HG03025 (cell line): Measurements from ENCODE around the gene RPL5.
"Not testable (repeated sequence)": the region's sequence is repeated elsewhere in the genome, so short reads cannot be mapped to it uniquely, and the experiment has no call there.

Source experiments
- ATAC-seq: cut with Tn5 transposase; IDR thresholded peaks from one replicate; pipeline ENCODE4 v1.9.1; 2021; ENCODE audit warnings: mild to moderate bottlenecking, moderate library complexity; ENCODE audit not compliant: unreplicated experiment, low FRiP score

Gene RPL5

DNA sequence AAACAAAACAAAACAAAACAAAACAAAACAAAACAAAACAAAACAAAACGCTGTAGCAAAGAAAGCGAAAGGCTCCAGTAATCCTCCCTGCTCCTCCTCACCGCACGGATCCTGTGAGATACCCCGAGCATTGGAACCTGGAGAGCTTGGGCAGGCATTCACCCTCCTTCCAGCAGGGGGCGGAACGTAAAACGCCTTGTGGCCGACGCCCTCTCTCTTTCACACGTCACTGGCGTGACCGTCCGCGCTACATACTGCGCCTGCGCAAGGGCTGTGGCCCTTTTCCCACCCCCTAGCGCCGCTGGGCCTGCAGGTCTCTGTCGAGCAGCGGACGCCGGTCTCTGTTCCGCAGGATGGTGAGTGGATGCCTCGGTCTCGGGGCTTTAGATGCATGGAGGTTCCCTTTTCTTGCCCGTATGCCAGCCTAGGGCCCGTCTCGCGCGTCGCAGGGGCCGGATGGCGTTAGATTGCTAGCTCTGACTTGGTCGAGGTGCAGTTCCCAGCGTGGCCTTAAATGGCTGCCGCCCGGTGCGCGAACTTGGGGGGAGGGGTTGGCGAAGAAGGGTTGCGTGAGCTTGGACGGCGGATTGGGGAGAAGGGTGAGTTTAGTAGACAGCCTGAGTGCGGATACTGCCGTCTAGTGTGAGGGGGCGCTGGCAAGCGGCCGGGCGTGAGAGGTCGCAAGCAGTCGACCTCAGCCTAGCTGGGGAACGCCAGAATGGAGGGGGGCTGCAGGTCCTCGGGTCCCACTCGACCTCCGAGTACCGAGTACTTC is at the start of gene RPL5:
Gene RPL5, plus strand, starts transcription at position 279 of the 775 bp plus-strand sequence. Its CDS starts 75 bp downstream, at position 354.
- peak; percentile 97 for ATAC-seq

DNA sequence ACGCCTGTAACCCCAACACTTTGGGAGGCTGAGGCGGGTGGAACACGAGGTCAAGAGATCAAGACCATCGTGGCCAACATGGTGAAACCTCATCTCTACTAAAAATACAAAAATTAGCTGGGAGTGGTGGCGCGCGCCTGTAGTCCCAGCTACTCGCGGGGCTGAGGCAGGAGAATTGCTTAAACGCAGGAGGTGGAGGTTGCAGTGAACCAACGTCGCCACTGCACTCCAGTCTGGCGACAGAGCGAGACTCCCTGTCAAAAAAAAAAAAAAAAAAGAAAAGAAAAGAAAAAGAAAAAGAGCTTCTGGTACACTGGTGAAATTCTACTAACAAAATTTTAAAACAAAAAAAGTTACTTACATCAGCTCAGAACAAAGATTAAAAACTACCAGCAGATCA is 48.3 kb upstream of the RPL5 start:
- ATAC-seq: not testable (repeated sequence)

DNA sequence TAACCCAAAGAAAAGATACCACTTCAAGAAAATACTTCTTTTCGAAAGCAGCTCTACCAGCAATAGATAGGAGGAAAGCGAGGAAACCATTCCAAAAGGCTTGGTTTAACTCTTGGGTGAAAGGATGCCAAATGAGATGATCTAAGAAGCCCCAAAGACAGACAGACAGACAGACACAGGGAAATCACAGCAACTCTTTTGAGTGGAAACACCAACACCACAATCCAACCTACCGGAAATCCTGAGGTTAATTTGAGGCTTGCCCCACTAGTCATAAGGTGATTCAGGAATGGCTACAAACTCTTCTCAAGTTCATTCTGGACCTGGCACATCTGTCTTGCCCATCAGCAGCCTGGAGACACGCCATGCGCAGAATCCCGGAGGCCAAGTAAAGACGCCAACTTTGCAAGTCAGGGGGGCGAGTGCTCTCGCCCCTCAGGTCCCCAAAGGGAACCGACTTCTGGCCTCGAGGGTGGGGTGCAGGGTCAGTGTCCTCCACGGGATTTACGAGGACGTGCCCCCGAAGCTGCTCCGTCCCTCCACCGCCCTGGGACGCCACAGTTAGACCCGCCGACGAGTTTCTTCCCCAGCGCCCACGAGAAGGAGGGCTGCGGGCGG is 47.7 kb upstream of the RPL5 start:
- peak; percentile 4 for ATAC-seq

DNA sequence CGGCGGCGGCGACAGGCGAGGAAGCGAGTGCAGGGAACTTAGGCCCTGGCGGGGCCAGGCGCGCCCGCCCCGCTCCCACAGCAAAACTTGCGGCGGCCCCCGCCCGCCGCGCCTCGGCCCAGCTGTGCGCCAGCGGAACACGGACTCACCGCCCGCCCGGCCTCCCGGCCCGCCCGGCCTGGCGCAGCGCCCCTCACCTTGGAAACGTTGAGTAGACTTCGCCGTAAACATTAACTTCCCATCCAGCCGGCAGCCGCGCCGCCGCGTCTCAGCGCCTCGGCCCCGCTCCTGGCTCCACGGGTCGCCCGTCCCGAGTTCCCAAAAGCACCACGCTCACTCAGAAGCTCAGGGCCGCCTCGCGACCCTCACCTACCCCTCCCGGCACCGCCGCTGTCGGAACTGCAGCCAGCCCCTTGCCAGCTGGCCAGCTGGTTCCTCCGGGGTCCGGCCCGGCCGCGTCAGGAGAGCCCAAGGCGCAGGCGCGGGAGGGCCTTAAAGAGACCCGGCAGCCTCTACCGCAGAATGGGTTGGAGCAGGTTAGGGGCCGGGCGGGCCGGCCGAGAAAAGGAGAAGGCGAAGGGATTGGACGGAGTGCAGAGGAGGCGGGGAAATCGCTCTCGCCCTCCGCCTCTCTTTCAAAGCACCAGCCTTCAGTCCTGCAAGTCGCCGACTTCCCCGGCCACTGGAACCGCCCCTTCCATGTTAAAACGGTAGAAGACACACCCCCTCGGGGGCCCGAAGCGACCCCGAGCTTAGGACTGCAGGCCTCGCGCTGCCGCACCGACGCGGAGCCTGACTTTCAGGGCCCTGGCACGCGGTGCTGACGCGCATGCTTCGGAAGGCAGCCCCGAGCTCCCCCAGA is 47.0 kb upstream of the RPL5 start, which contains the start of gene EVI5:
Gene EVI5, minus strand, starts transcription at position 470 of the 862 bp plus-strand sequence. CDS start 48,562 bp downstream, outside the sequence.
- peak; percentile 96 for ATAC-seq

DNA sequence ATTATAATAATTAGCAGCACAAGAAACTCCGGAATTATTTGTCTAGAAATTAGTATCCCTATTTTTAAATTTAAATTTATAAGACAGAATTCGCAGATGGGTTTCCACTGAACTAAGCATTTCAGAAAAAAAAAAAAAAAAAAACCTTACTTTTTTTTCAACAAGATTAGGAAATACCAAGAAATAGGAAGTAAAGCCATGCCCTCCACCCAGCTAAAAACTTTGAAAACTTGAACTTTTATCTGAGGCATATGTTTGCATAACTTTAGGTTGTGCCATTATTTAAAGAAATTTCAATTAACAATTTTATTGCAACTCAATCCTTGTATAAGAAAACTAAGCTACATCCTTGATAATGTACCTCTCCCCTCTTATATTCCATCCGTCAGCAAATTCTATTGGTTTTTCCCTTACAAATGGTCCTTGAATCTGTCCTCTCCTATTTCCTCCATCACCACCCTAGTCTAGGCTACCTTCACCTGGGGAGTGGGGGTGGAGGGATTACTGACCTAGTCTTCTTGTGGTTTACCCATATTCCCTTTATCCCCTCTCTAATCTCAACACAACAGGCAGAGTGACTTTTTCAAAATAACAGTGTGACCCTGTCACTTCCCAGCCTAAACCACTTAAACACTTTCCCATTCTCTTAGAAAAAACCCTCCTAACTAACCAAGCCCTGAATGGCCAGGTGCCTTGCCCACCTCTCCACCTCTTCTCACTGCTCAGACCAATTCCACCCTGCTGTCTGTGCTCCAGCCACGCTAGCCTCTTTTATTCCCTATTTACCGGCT is 45.5 kb upstream of the RPL5 start:
- ATAC-seq: no peak

DNA sequence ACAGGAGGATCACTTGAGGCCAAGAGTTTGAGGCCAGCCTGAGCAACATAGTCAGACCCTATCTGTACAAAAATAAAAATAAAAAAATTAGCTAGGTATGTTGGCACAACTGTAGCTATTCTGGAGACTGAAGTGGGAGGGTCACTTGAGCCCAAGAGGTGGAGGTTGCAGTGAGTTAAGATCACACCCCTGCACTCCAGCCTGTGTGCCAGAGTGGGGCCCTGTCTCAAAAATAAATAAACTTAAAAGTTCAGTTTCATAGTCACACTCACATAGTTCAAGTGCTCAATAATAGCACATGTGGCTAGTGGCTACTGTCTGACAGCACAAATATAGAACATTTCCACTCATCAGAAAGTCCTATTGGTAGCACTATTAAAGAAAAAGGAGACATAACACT is 41.8 kb upstream of the RPL5 start:
- no peak for ATAC-seq

DNA sequence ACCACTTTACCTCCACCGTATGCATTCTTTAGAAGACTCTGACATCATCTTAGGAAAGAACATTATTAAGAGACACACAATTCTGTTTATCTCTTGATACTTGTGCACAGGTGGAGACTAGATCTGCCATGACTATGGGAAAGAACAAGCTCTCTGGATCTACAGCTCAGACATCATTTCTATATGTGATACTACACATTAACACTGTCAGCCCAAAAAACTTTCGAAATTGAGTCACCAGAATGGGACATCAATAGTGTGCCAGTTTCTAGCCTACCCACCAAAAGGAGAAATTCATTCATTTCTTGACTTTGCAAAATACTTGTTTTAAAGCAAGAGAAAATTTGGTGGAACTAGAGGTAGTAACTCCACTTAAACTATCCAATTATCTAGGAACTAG is 41.0 kb upstream of the RPL5 start:
- ATAC-seq: no peak

DNA sequence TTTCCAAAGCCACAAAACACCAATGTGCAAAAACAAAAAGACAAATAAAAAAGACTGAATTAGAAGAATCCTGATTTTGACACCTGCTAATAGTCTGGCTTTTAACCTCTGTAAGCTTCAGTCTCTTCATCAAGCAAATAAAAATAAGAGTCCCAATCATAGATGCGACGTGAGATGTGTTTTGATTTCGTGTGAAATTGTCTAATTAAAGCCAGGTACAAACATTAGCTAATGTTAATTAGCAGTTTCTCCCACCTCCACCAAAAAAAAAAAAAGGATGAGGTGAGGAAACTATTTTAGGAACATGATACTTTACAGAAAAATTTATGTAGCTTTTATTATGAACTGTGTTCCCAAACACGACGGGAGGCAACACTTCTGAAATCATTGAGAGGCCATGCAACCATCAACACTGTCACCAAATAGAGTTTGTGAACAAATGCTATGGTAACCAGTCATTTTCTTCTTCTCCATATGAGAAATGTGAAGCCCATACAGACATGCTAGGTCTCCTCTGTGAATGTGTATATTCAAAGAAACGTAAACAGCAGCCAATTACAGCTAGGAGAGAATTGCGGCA is 40.3 kb upstream of the RPL5 start:
- no peak for ATAC-seq

DNA sequence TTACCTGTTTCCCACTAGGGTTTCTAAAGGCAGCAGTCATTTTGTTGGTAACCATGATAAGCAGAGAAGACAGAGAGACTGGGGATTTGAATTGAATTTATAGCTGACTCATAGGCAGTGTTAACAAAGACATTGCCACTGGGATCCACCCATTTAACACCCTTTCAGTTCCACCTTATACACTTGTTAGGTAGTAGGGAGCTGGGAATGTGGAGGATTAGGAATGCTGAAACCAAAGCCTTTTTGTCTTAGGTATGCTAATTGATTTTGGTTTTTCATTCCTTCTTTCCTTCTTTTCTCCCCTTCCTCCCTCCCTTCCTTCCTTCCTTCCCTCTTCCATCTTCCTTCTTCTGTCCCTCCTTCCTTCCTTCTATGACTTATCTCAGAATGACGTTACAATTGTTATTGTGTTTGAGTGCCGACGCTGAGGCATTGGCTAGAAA is 39.5 kb upstream of the RPL5 start:
- ATAC-seq: no peak

DNA sequence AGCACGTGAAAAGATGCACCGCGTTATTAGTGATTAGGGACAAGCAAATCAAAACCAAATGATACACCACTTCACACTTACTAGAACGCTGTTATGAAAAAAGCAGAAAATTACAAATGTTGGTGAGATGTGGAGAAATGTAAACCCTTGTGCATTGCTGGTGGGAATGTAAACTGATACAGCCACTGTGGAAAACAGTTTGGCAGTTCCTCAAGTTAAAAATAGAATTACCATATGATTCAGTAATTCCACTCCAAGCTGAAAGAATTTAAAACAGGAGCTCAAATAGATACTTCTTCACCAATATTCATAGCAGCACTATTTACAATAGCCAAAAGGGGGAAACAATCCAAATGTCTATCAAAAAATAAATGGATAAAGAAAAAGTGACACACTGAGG is 36.7 kb upstream of the RPL5 start:
- ATAC-seq: no peak

DNA sequence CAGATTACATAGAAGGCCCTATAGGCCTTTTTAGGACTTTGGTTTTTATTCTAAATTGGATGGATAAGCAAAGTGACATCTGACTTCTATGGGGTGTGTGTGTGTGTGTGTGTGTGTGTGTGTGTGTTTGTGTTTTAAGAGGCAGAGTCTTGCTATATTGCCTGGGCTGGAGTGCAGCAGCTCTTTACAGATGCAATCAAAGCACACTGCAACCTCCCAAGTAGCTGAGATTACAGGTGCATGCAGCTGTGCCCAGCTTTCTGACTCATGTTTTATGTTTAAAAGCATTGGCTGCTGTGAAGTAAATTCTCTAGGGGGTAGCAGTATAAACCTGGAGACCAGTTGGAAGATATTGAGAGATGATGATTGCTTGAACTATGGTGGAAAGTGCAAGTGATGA is 34.5 kb upstream of the RPL5 start:
- ATAC-seq: no peak

DNA sequence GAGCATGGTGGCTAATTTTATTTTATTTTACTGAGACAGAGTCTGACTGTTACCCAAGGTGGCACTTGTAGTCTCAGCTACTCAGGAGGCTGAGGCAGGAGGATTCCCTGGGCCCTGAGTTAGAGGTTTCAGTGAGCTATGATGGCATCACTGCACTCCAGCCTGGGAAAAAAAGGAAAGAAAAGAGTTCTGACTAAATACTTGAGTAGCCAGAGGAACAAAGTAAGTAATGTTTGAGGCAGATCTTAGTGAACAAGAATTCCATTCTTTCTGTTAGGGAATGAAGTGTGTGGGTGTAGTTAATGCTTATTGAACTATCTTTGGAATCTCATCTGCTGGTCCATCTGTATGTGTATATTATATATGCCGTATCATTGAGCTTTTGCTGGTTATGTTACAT is 33.9 kb upstream of the RPL5 start:
- ATAC-seq: no peak

DNA sequence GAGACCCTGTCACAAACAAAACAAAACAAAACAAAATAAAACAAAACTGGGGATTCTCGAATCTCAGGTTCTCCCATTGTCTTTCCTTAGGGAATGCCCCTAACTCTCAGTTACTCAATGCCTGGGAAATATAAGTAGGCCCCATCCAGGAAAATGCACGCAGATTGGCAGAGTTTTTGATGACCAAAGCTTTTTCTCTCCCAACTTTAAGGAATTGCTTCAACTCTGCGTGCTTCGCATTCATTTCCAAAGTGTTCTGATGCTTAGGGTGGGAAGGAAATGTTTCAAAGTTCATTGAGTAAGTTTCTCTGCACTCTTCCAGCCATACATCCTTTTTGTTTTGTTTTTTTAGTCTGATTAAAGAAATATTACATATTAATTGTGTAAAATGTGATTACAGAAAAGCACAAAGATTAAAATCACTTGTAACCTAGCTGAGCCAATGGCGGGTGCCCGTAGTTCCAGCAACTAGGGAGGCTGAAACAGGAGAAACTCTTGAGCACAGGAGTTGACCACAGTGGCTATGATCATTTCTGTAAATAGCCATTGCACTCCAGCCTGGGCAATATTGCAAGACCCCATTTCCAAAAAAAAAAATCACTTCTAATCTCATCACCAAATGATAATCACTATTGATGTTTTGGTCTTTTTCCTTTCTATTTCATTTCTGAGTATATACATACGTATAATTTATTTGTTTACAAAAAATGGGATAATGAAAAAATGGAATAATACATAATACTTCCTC is 28.5 kb upstream of the RPL5 start:
- ATAC-seq: no peak

DNA sequence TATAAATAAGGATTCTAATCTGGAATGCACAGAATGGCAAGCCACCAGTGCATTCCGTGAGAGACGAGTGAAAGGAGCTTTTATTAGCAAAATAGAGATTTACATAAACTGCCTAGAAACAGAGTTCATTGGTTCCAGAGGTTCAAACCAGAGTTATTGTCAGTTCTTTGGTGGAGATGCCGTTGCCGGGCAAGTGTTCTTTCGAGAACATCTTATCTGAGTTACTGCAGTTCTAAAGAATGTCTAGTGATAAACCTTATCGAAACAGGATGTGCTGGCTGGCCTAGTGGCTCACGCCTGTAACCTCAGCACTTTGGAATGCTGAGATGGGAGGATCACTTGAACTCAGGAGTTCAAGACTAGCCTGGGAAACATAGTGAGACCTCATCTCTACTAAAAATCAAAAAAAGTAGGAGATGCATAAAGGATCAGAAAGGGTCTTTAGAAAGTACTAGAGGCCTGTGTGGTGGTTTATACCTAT is 27.1 kb upstream of the RPL5 start:
- ATAC-seq: no peak

DNA sequence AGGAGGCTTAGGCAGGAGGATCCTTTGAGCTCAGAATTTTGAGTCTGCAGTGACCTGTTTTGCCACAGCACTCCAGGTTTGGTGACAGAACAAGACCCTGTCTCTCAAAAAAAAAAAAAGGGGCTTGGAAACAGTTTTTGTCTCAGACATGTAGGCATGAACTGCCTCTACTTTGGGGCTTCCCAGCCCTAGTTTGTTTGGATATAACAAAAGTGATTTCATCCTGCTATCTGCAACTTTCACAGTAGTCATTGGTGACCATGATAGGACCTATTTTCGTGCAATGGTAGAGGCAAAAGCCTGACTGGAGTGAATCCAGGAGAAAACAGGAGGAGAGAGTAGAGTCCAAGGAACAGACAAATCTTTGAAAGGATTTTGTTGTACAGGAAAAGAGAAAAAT is 26.6 kb upstream of the RPL5 start:
- no peak for ATAC-seq

DNA sequence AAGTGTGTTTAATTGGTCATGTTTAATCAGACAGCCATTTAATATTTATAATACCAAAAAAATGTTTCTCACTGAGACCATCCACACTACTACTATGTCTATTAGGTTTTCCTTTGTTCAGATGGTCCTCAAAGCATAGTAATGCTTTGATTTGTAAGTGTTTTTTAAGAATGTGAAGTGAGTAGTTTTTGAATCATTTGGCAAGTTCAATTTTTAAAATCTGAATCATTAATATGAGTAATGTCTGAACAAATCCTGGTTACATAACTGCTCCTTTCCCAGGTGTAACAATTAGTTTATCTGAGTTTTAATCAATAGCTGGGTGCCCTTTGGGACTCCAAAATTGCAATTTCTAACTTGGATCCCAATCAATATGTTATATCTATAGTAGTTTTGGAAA is 23.5 kb upstream of the RPL5 start:
- no peak for ATAC-seq

DNA sequence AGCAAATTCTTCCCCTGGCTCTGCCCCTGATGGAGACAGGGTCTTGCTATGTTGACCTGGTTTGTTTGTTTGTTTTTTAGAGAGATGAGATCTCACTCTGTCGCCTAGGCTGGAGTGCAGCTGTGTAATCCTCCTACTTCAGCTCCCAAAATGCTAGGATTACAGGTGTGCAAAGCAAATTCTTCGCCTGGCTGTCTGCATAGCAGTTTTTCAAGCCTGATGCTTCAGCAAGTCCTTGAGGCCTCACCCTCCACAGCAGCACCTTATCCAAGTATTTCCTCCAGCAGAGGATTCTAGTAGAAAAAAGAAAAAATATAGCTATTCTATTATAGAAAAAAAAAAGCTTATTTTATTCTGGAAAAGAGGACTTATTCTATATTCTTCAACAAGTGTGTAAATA is 15.1 kb upstream of the RPL5 start:
- ATAC-seq: no peak

DNA sequence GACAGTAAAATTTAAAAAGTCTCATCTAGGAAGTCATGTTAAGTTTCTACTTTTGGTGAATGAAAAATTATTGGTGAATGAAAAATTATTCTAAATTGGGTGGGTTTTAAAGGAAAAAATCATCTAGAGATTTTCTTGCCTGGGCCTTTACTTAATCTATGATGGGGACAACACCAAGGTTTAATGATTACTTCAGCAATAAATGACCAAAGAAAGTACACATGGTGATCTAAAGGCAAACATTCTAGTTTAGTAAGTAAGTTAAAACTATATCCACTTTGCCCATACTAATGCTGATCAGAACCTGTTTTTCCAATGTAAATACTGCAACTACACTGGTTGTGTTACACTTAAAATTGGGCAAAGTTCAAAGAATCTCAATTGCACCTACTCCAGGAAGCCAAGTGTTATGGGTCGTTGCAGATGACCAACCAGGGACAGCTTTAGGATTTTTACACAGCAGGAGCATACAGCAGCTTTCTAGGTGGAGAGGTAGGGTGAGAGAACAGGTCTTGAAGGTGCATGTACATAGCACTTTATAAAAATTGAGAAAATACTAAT is 14.6 kb upstream of the RPL5 start:
- no peak for ATAC-seq
